DMS 273 treated with DMSO at 0.1 percent for 48 hours (cell line): ENCODE results near the gene FSTL4.
"Not testable (repeated sequence)": the region's sequence is repeated elsewhere in the genome, so short reads cannot be mapped to it uniquely, and the experiment has no call there.

ENCODE experiments used
- DNase-seq: peaks from one replicate; lab custom pipeline; 2025; lab: John Stamatoyannopoulos, UW

Gene FSTL4

GRCh38 chr5:133222040-133222439 lies 390.3 kb downstream of the FSTL4 start:
- DNase-seq: no peak

DNA sequence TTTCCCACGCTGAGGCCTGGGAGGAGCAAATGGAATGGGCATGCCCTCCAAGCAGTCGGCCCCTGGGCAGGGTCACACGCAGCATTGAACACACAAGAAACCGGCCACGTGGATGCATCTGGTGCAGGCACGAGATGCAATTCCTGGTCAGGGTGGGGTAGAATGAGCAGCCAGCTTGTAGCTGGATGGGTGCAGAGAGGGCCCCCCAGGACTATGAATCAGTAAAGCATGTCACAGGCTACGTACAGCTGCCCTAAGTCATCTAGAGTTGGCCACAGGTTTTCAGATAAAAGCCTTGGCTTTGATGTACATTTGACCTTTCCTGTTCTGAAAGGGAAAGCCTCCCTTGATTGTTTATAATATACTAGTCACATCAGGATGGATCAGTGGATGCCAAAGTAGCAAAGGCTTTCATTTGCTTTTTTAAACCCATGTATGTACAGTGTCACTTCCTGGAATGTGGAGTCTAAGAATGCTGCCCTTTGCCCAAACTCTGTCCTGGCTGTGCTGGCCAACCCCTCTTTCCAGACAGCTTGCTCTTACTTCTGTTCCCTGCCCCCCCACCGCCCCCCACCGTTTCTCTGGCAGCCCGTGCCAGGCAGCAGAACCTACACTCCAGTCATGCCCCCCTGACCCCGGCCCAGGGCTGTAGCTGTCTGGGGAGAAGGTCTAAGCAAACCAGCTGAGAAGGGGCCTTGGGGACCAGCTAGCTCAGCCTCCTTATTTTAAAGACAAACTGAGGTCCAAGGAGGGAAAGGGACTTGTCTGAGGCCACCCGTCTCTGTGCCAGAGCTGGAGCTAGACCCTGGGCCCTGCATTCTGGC lies 391.3 kb downstream of the FSTL4 start:
- no peak for DNase-seq

DNA sequence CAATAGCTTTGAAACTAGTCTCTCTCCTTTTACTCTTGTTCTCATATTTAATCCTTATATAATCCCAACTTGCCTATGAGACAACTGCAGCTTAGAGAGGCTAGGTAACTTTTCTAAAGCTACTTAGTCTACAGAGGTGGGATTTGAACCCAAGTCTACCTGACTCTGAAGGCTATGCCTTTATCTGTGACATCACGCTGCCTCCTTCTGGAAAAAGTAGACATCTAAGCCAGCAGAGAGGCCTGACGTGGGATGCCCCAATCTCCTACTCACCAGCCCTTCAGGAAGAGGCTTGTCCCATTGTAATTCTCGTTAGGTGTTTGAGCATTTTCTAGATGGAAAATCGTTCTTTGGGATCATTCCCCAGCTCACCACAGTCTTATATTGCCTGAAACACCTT lies 393.0 kb downstream of the FSTL4 start:
- DNase-seq: no peak

- not testable (repeated sequence) for DNase-seq
These were observed 396.2 kb downstream of the FSTL4 start for GRCh38 chr5:133216138-133216537.

GRCh38 chr5:133214153-133214820 lies 398.1 kb downstream of the FSTL4 start:
- no peak for DNase-seq

- DNase-seq: no peak
These were observed 406.7 kb downstream of the FSTL4 start for GRCh38 chr5:133205649-133206048.

- no peak for DNase-seq
These were observed 407.1 kb downstream of the FSTL4 start for GRCh38 chr5:133205204-133205603.

DNA sequence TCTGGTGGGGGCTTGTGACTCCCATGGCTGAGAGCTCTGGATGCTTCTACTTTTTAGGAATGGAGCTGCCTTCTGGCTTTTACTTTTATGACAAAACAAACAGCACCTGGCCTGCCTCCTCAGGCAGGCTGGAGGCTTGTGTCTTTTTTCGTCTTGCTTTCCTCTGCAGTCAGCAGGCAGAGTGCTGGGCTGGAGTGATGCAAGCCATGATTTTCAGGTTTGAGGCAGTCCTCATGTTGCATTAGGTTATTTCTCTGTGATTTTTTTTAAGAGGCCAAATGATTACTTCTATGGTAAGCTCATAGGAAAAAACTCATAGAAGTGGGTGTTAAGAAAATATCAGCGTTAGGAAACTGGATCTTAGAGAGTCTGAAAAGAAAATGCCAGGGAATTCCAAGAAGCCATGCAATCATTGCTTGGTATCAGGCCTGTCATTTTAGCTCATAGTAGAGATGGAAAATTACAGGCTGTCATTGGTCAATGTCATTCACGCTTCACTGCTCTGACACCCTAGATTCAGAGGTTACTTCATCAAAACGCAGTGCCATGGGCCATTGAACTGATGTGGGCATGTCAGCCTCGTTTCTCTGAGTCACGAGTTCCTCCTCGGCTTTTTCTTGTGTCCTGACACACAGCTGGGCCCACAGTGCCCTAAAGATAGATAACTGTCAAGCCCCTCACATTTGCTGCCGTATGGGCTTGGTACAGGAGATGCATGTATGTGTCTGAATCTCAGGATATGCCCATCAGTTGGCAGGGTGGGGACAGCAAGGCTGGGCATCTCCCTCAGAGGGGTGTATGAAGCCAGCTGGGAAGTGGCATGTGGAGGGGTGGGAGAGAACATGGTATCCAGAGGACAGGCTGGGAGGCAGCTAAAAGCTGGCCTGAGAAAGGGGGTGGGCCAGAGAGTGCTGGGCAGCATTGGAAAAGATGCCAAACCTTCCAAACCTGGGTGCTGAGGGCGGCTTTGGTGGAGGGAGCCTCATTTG lies 408.7 kb downstream of the FSTL4 start:
- no peak for DNase-seq

GRCh38 chr5:133202066-133202665 lies 410.2 kb downstream of the FSTL4 start:
- DNase-seq: no peak

DNA sequence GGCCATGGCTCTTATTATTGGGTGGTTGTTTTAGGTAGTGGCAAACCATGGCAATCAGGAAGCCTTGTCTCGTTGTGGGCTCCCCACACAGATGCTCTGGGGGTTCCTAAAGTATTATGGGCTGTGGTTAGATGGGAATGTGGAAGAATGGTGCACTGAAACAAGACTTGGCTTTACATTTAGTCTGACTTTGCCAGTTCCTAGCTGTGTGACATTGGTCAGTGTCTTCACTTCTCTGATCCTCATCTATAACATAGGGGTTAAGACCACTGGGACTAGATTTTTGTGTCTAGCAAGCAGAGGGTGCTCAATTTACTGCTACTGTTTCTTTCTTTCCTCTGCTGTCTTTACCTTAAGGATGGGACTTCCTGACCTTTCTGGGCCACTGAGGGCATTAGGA lies 411.0 kb downstream of the FSTL4 start:
- DNase-seq: no peak

- no peak for DNase-seq
These were observed 412.1 kb downstream of the FSTL4 start for GRCh38 chr5:133200256-133200655.

GRCh38 chr5:133199417-133200178 lies 412.7 kb downstream of the FSTL4 start:
- no peak for DNase-seq

GRCh38 chr5:133198511-133198910 lies 413.8 kb downstream of the FSTL4 start:
- DNase-seq: no peak

- DNase-seq: no peak
These were observed 415.8 kb downstream of the FSTL4 start for GRCh38 chr5:133196441-133197085.

DNA sequence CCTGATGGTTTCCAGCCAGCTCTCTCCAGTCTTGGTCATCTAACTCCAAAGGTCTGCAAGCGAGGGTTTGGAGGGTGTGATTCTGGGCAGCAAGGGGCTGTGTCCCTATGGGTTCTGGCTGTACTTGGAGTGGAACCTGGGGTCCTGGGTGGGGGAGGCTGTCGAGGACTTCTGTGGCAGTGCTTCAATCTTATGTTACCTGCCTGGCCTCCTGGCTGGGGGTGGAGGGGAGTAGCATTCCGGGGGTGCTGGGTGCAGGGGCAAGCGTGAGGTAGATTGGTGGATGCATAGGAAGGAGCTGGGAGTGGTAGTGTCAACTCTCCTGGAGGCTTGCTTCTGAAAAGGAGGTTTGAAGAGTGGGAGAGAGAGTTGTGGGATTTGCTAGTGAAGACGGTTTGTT lies 417.1 kb downstream of the FSTL4 start:
- no peak for DNase-seq

GRCh38 chr5:133193794-133194193 lies 418.5 kb downstream of the FSTL4 start:
- DNase-seq: no peak

DNA sequence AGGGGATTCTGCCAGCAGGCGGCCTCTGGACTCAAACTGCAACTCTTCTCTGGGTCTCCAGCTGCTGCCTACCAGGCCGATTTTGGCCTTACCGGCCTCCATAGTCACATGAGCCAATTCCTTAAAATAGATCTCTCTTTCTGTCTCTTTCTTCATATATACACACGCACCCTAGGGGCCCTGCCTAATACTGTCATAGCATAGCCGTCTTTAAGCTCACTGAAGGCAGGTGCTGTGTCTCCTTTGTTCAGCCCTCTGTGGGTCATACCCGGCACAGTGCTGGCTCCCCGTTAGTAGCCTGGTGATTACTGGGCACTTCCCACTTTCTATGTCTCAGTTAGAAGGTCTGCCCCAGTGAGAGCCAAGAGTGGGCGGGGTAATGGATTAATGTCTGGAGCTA lies 419.6 kb downstream of the FSTL4 start:
- DNase-seq: no peak

DNA sequence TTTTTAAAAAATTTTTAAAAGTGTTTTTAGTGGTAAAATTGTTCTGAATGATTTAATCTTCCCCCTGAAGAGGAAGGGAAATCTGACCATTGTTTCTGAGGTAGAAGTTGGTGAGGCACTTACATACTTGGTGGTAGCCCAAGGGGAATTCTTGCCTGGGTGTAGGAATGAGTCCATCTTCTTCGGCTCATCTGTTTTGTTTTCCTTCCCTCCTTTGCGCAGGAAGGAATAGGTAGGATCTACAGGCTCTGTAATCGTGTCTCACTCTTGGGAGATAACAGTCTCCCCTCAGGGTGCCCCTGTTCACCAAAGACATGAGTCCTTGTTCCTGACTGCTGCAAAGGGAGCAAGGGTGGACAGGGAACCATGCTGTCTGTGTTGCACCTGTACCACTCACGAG lies 422.5 kb downstream of the FSTL4 start:
- no peak for DNase-seq

GRCh38 chr5:133179405-133179804 lies 432.9 kb downstream of the FSTL4 start:
- DNase-seq: no peak

GRCh38 chr5:133170756-133171387 lies 441.5 kb downstream of the FSTL4 start:
- not testable (repeated sequence) for DNase-seq
